ENCODE measurements around the gene BCAS3.

BCAS3 gene

GRCh38 chr17:61167075-61167474 lies 489.4 kb downstream of the BCAS3 start:
- no peak for ATAC-seq

GRCh38 chr17:61168506-61168905 lies 490.9 kb downstream of the BCAS3 start:
- no peak for ATAC-seq

GRCh38 chr17:61174310-61174709 lies 496.7 kb downstream of the BCAS3 start:
- no peak for ATAC-seq

GRCh38 chr17:61175298-61176142 lies 497.9 kb downstream of the BCAS3 start:
- ATAC-seq: no peak

GRCh38 chr17:61177351-61177750 lies 499.7 kb downstream of the BCAS3 start:
- ATAC-seq: no peak

GRCh38 chr17:61178284-61178683 lies 500.6 kb downstream of the BCAS3 start:
- no peak for ATAC-seq

- ATAC-seq: no peak
Measured at GRCh38 chr17:61179380-61179806, 501.7 kb downstream of the BCAS3 start.

GRCh38 chr17:61183793-61184192 lies 506.1 kb downstream of the BCAS3 start:
- no peak for ATAC-seq

- no peak for ATAC-seq
Measured at GRCh38 chr17:61185385-61185784, 507.7 kb downstream of the BCAS3 start.

- no peak for ATAC-seq
Measured at GRCh38 chr17:61187038-61187437, 509.4 kb downstream of the BCAS3 start.

- no peak for ATAC-seq
Measured at GRCh38 chr17:61188081-61188480, 510.4 kb downstream of the BCAS3 start.

- ATAC-seq: no peak
Measured at GRCh38 chr17:61189968-61190367, 512.3 kb downstream of the BCAS3 start.

GRCh38 chr17:61196302-61196704 lies 518.7 kb downstream of the BCAS3 start:
- ATAC-seq: no peak

- no peak for ATAC-seq
Measured at GRCh38 chr17:61196799-61197198, 519.1 kb downstream of the BCAS3 start.

- ATAC-seq: no peak
Measured at GRCh38 chr17:61199431-61200338, 522.0 kb downstream of the BCAS3 start.

- ATAC-seq: no peak
Measured at GRCh38 chr17:61200339-61200715, 522.7 kb downstream of the BCAS3 start.

GRCh38 chr17:61201211-61201610 lies 523.6 kb downstream of the BCAS3 start:
- no peak for ATAC-seq

GRCh38 chr17:61202564-61202963 lies 524.9 kb downstream of the BCAS3 start:
- ATAC-seq: no peak

- no peak for ATAC-seq
Measured at GRCh38 chr17:61203671-61204131, 526.0 kb downstream of the BCAS3 start.

GRCh38 chr17:61204456-61204855 lies 526.8 kb downstream of the BCAS3 start:
- ATAC-seq: no peak

- ATAC-seq: no peak
Measured at GRCh38 chr17:61205401-61205800, 527.8 kb downstream of the BCAS3 start.

- no peak for ATAC-seq
Measured at GRCh38 chr17:61205931-61206330, 528.3 kb downstream of the BCAS3 start.

- ATAC-seq: no peak
Measured at GRCh38 chr17:61206922-61207321, 529.3 kb downstream of the BCAS3 start.

Measured in activated CD4-positive, CD25-positive, alpha-beta regulatory T cell treated with anti-CD3 and anti-CD28 coated beads, Interleukin-2, amount 50 U/mL, for 24 hours (primary cell).